HG03521 (cell line): Measurements from ENCODE around the gene SLC24A3.

ENCODE experiments used
- ATAC-seq: cut with Tn5 transposase; IDR thresholded peaks from one replicate; pipeline ENCODE4 v1.9.1; 2021; ENCODE audit warnings: mild to moderate bottlenecking, moderate library complexity; ENCODE audit not compliant: unreplicated experiment

Gene SLC24A3

GRCh38 chr20:19725814-19726525, 513.5 kb downstream of the SLC24A3 start:
- ATAC-seq, result no peak

GRCh38 chr20:19727251-19727847, 514.9 kb downstream of the SLC24A3 start:
- ATAC-seq, result no peak

- no peak for ATAC-seq
These were observed 517.2 kb downstream of the SLC24A3 start for GRCh38 chr20:19729672-19730071.

GRCh38 chr20:19730706-19731105, 518.3 kb downstream of the SLC24A3 start:
- ATAC-seq, result no peak

- no peak for ATAC-seq
These were observed 522.4 kb downstream of the SLC24A3 start for GRCh38 chr20:19734811-19735210.

- no peak for ATAC-seq
These were observed 523.0 kb downstream of the SLC24A3 start for GRCh38 chr20:19735446-19735845.

GRCh38 chr20:19737025-19737424, 524.6 kb downstream of the SLC24A3 start:
- no peak for ATAC-seq

- no peak for ATAC-seq
These were observed 526.5 kb downstream of the SLC24A3 start for GRCh38 chr20:19738951-19739350.

GRCh38 chr20:19739351-19739750, 526.9 kb downstream of the SLC24A3 start:
- no peak for ATAC-seq

GRCh38 chr20:19740512-19740911, 528.1 kb downstream of the SLC24A3 start:
- no peak for ATAC-seq

GRCh38 chr20:19741924-19742323, 529.5 kb downstream of the SLC24A3 start:
- ATAC-seq, result no peak

GRCh38 chr20:19742974-19743639, 530.7 kb downstream of the SLC24A3 start:
- no peak for ATAC-seq

- ATAC-seq, result no peak
These were observed 531.2 kb downstream of the SLC24A3 start for GRCh38 chr20:19743640-19743995.

- no peak for ATAC-seq
These were observed 532.7 kb downstream of the SLC24A3 start for GRCh38 chr20:19745106-19745505.

- no peak for ATAC-seq
These were observed 533.1 kb downstream of the SLC24A3 start for GRCh38 chr20:19745584-19745983.

GRCh38 chr20:19746396-19746795, 534.0 kb downstream of the SLC24A3 start:
- ATAC-seq, result no peak

- no peak for ATAC-seq
These were observed 535.5 kb downstream of the SLC24A3 start for GRCh38 chr20:19747903-19748302.

- ATAC-seq, result no peak
These were observed 536.2 kb downstream of the SLC24A3 start for GRCh38 chr20:19748681-19749080.

- ATAC-seq, result no peak
These were observed 537.2 kb downstream of the SLC24A3 start for GRCh38 chr20:19749618-19750071.

- no peak for ATAC-seq
These were observed 537.7 kb downstream of the SLC24A3 start for GRCh38 chr20:19750101-19750606.

GRCh38 chr20:19750907-19751636, 538.6 kb downstream of the SLC24A3 start:
- ATAC-seq, result no peak
